Measurements from ENCODE around the gene RRM2. TPM values are rescaled to one million over a fixed set of nuclear protein-coding genes. Genes with fewer than 3 reads are reported as not detected.

Gene RRM2
- total RNA-seq, 1 experiment from 2014 or later, result 330 TPM

GRCh38 chr2:10172033-10172871 lies 49.7 kb downstream of the RRM2 start:
- POLR2A ChIA-PET, result no interaction called here
- Histone ChIP-seq H3K27me3 (ENCODE audit: insufficient read depth, low read length) (no peaks in the 10 kb centered on the region), H4K20me1 (ENCODE audit: insufficient read depth) (no peaks in the 10 kb centered on the region), H3K27ac (ENCODE audit: low read depth, low read length) (no peak overlapping the region), H3K4me1 (ENCODE audit: control insufficient read depth in 1 of 2, insufficient read depth in 2 of 2, low read length in 2 of 2) (peaks cover 16 to 27% of the 10 kb centered on the region in 2 experiments), H3K36me3 (ENCODE audit: control insufficient read depth in 1 of 2, insufficient read depth in 2 of 2, low read length in 2 of 2) (no peaks in the 10 kb centered on the region), H2AFZ (ENCODE audit: low read depth, low read length, poor library complexity, severe bottlenecking) (no peak overlapping the region), H3K9me3 (ENCODE audit: control insufficient read depth in 1 of 2, insufficient read depth in 1 of 2, low read depth in 1 of 2, low read length in 2 of 2) (no peaks in the 10 kb centered on the region), H3K79me2 (ENCODE audit: insufficient read depth, low read length) (no peaks in the 10 kb centered on the region), H3K4me3 (replicated peaks in 1 of 2; ENCODE audit: low read depth in 1 of 2, low read length in 2 of 2) (no peak overlapping the region), H3K4me2 (ENCODE audit: low read length) (no peak overlapping the region), H3K9me2 (ENCODE audit: insufficient read depth) (no peaks in the 10 kb centered on the region), H3K9ac (ENCODE audit: low read length) (no peak overlapping the region)
- ATAC-seq, result no peak
- TF ChIP-seq POLR2AphosphoS5 (IDR thresholded peaks at IDR 0.05; ENCODE audit: low read depth, low read length), result no peak
- no peak for TF ChIP-seq POLR2A (IDR thresholded peaks at IDR 0.05; ENCODE audit: borderline replicate concordance, extremely low read depth, insufficient read depth, insufficient read length)
- no peak for TF ChIP-seq ZNF274 (IDR thresholded peaks at IDR 0.05; ENCODE audit: low read depth, low read length)
- TF ChIP-seq EZH2 (IDR thresholded peaks at IDR 0.05), result no peak
- no peak for TF ChIP-seq ZBTB33 (IDR thresholded peaks at IDR 0.05; ENCODE audit: extremely low read depth, insufficient replicate concordance, low read length)
- TF ChIP-seq YY1 (IDR thresholded peaks at IDR 0.05; ENCODE audit: extremely low read depth, insufficient replicate concordance, low read depth, low read length), result no peak
- no peak for DNase-seq (ENCODE audit: low read depth, low spot score)
- CTCF ChIA-PET, result no interaction called here
- intact Hi-C loops (cut with micrococcal nuclease), result no loop called here
- no TSS peak for BruUV-seq (replicated peaks)
- RAD21 ChIA-PET (ENCODE audit: low non-redundant PET in 1 of 2, low total read pairs in 2 of 2, uncharacterized antibody in 2 of 2, unreplicated experiment in 2 of 2), result no interaction called here

All from HCT116 (cell line).